ENCODE results near the gene PCNX4.

Gene PCNX4

GRCh38 chr14:60210703-60211102, 119.0 kb downstream of the PCNX4 start:
- DNase-seq = no peak

DNA sequence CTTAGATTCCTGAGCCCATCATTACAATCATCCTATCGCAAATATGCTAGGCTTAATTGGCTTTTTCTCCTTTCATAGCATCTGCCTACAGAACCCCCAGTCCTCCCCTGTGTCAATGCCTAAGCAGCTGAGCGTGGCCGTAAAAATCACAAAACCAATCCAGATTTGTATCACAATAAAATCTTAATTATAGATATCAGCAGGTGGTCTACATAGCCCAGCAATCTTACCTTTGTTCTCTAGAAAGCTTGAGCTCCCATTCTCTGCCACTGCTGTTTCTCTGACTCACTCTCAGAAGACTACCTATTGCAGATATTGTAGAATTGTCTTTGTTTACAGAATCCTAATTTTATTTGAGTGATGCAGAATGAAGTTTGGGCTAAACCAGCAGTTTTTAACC, 119.4 kb downstream of the PCNX4 start:
- DNase-seq = no peak

DNA sequence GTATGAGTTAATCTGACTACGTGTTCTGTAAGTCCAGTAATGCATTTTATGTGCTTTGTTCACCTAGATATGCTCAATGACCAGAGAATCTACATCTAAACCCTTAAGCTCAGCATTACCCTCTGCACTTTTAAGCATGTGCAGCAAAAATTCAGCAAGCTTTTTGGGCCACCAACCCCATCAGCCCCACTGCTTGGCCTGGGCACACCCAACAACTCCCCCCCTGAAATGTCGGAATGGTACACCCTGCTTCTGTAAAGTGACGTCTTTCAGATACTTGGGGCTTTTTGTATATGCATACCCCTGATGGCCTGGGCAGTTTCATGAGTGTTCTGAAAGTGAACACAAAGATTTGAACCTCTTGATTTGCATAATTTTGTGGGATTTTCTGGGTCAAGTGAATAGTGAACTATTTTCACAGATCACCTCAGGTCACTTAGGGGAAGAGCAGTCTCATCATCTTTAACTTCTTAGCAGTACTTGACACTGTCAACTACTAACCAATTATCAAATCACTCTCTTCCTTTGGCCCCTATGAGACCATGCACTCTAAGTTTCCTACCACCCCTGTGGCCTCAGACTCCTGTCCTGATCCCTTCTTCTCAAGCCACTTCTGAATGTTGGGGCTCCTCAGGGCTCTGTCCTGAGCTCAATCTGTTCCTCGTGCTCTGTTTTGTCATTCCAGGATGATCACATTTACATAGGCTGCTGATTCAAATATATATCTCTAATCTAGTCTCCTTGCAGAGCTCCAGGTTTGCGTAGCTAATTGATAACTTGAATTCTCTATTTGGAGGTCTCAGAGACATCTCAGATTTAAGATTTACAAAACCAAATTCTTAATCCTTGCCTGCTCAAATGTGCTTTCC, 121.0 kb downstream of the PCNX4 start:
- no peak for DNase-seq

DNA sequence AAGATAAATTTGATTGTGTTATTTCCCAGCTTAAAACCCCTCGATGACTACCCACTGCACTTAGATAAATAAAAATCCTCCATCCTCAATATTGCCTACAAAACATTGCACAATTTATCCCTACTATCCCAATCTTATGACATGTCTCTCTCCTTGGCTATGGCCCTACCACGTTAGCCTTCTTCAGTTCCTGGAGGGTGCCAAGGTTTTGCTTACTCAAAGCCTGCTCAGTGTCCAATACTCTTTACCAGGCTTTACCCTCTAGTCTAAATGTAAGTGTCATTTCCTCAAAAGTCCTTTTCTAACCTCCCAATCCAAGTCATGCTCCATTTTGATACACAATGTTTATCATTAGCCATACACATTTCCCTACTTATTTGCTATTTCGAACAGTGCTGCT, 122.3 kb downstream of the PCNX4 start:
- no peak for DNase-seq

GRCh38 chr14:60214415-60215126, 122.8 kb downstream of the PCNX4 start:
- no peak for DNase-seq

DNA sequence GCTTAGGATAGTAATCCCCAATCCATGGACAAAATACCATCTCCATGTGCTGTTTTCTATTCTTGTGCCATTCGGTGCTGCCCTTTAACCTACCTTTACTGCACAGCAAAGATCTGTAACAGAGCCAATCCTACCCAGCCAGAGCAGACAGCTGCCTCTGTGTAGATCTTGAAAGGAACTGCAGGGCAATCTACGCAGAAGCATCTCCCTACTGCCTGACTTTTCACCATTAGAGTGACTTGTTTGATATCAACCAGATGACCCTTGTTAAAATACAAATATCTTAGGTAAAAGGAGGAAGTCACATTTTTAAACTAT, 123.4 kb downstream of the PCNX4 start:
- DNase-seq = no peak

DNA sequence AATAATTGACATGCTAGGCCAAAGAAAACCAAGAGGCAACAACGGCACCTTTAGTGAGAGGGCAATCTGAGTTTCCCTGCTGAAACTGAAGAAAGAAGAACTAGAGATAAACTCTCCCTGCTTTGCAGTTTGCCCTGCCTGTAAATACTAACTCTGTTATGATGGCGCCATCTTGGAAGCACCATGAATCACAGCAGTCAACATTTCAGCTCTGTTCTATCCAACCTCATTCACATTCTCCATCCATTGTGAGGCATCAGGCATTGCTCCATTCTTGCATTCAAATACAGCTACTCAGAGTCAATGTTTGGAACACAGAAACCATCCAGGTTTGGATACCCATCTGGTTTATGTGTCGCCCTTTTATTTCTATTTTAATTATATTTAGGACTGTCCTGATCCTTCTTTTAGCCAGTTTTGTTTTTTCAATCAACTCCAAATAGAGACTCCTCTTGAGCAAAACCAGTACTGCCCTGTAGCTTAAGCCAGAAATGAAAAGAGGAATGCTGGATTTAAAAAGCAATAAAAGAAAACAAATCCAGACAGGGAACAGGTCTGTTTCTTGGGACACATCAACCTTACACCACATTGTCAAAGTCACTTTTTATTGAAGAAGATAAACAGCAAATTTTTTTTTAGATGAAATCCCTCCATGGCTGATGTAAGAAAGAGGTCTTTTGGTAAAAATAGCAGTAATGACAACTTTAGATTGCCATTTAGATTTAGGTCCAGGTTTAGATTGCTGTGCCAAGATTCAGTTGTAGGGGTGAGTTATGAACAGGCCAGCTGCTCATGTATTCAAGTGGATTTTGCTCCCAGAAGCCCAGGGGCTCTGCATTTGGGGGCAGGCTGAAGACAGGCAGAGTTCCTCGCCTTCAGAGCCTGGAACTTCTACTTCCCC, 124.0 kb downstream of the PCNX4 start:
- no peak for DNase-seq

DNA sequence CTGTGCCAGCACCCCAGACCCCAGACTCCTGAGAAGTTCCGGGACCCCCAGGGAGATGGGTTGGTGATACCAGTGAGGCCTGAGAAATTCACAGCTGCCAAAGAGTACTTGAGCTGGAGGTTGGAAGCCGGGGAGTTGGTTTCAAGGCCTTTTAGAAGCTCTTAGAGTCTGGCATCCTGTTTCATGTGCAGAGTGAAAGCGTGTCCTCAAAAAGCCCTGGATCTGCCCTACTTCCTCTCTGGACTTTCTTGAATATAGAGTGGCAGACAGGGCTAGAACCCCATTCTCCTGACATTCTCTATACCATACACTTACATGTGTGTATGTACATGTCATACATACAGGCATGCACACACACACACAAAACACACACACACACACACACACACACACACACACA, 126.0 kb downstream of the PCNX4 start:
- no peak for DNase-seq

Data from activated CD4-positive, alpha-beta T cell treated with anti-CD3 and anti-CD28 coated beads, Interleukin-2, Interleukin-6, amounts not matched to agents 100 ng/mL and 50 ng/mL, durations not matched to agents 16 hours and 8 hours (primary cell).